IPS DF 6.9 (cell line): ENCODE results near the gene SYNGR2.
A peak's percentile ranks its signal among the peaks of the same experiment; 100 is the strongest.

ENCODE experiments used
- DNase-seq: peaks from one replicate; pipeline ENCODE4 v3.0.0-alpha.2; 2013; ENCODE audit warnings: low read depth, low spot score
- H3K27ac ChIP-seq: one replicate; pipeline ENCODE4 v1.5.1; 2013; ENCODE audit warnings: low read length, control low read depth
- H3K27me3 ChIP-seq: 2 replicates; pipeline ENCODE4 v1.6.1; 2013; ENCODE audit warnings: mild to moderate bottlenecking, low read length; ENCODE audit not compliant: control insufficient read depth, insufficient read depth
- H3K36me3 ChIP-seq: 2 replicates; pipeline ENCODE4 v1.6.1; 2013; ENCODE audit warnings: low read length; ENCODE audit not compliant: control insufficient read depth, insufficient read depth
- H3K4me1 ChIP-seq: 2 replicates; pipeline ENCODE4 v1.6.1; 2013; ENCODE audit warnings: low read length; ENCODE audit not compliant: control insufficient read depth, insufficient read depth
- H3K4me3 ChIP-seq: 2 replicates; pipeline ENCODE4 v1.5.1; 2013; ENCODE audit warnings: mild to moderate bottlenecking, low read length
- H3K9me3 ChIP-seq: 2 replicates; pipeline ENCODE4 v1.6.1; 2013; ENCODE audit warnings: low read length, inconsistent platforms; ENCODE audit not compliant: control insufficient read depth, insufficient read depth
- WGBS: extraction: QIAGEN DNeasy Blood & Tissue Kit; methylation state at CpG from one replicate; pipeline ENCODE4 v1.1.7; 2013; ENCODE audit warnings: mixed read lengths, missing lambda C conversion rate; ENCODE audit not compliant: insufficient read length, insufficient coverage; 5-methylcytosine and 5-hydroxymethylcytosine counted together

Gene SYNGR2

GRCh38 chr17:78168242-78168902 lies at the start of gene SYNGR2:
SYNGR2 (plus strand) TSS chr17:78168581; CDS start chr17:78168617, 36 bp downstream.
- Histone ChIP-seq H3K4me3 (peak within 1 kb of the TSS; percentile 87; the same call in 1 of the 2 replicates), H3K36me3 (no peaks in the 10 kb centered on the region; the same call in 1 of the 2 replicates), H3K4me1 (peaks cover 5% of the 10 kb centered on the region; the same call in 1 of the 2 replicates), H3K9me3 (no peaks in the 10 kb centered on the region), H3K27me3 (no peaks in the 10 kb centered on the region), H3K27ac (no peak within 1 kb of the TSS)
- WGBS = no CpG with 5 or more reads among the region's 84 CpGs
- no peak for DNase-seq

- H3K9me3 ChIP-seq = no peaks in the 10 kb centered on the region
- no peak for DNase-seq
- H3K36me3 ChIP-seq = peaks cover 33% of the 10 kb centered on the region
- H3K4me3 ChIP-seq = no peak overlapping the region
- WGBS = no CpG with 5 or more reads among the region's 14 CpGs
- no peak overlapping the region for H3K27ac ChIP-seq
- no peaks in the 10 kb centered on the region for H3K4me1 ChIP-seq
- H3K27me3 ChIP-seq = no peaks in the 10 kb centered on the region
Observed at GRCh38 chr17:78118801-78119241, 49.6 kb upstream of the SYNGR2 start.

GRCh38 chr17:78120537-78120936 lies 47.8 kb upstream of the SYNGR2 start:
- H3K4me1 ChIP-seq = no peaks in the 10 kb centered on the region
- DNase-seq = no peak
- peaks cover 46% of the 10 kb centered on the region for H3K36me3 ChIP-seq
- H3K9me3 ChIP-seq = no peaks in the 10 kb centered on the region
- no peaks in the 10 kb centered on the region for H3K27me3 ChIP-seq
- no CpG with 5 or more reads among the region's 13 CpGs for WGBS
- no peak overlapping the region for H3K4me3 ChIP-seq
- no peak overlapping the region for H3K27ac ChIP-seq

- WGBS = no CpG with 5 or more reads among the region's 35 CpGs
- Histone ChIP-seq H3K36me3 (peaks cover 48% of the 10 kb centered on the region), H3K9me3 (no peaks in the 10 kb centered on the region)
Observed at GRCh38 chr17:78120971-78121800, 47.2 kb upstream of the SYNGR2 start.

GRCh38 chr17:78121801-78122215 lies 46.6 kb upstream of the SYNGR2 start:
- no peak for DNase-seq
- no CpG with 5 or more reads among the region's 11 CpGs for WGBS
- Histone ChIP-seq H3K4me1 (peaks cover 6% of the 10 kb centered on the region; the same call in 1 of the 2 replicates), H3K4me3 (no peak overlapping the region), H3K27ac (no peak overlapping the region), H3K36me3 (peaks cover 48% of the 10 kb centered on the region), H3K27me3 (no peaks in the 10 kb centered on the region), H3K9me3 (no peaks in the 10 kb centered on the region)

More at GRCh38 chr17:78120971-78121800, 47.2 kb upstream of the SYNGR2 start:
- no peak overlapping the region for H3K27ac ChIP-seq
- H3K4me1 ChIP-seq = peaks cover under 1% of the 10 kb centered on the region; the same call in 1 of the 2 replicates
- H3K27me3 ChIP-seq = no peaks in the 10 kb centered on the region
- DNase-seq = no peak
- no peak overlapping the region for H3K4me3 ChIP-seq

- no peak overlapping the region for H3K4me3 ChIP-seq
- no peaks in the 10 kb centered on the region for H3K9me3 ChIP-seq
- no peak overlapping the region for H3K27ac ChIP-seq
- peaks cover 48% of the 10 kb centered on the region for H3K36me3 ChIP-seq
- DNase-seq = no peak
- no peaks in the 10 kb centered on the region for H3K27me3 ChIP-seq
- peaks cover 6% of the 10 kb centered on the region; the same call in 1 of the 2 replicates for H3K4me1 ChIP-seq
- WGBS = no CpG with 5 or more reads among the region's 23 CpGs
Observed at GRCh38 chr17:78122216-78122930, 46.0 kb upstream of the SYNGR2 start.

GRCh38 chr17:78122931-78123249 lies 45.5 kb upstream of the SYNGR2 start:
- H3K4me1 ChIP-seq = peaks cover 6% of the 10 kb centered on the region; the same call in 1 of the 2 replicates
- no peaks in the 10 kb centered on the region for H3K27me3 ChIP-seq
- H3K36me3 ChIP-seq = peaks cover 48% of the 10 kb centered on the region
- WGBS = no CpG with 5 or more reads among the region's 4 CpGs
- DNase-seq = no peak
- no peaks in the 10 kb centered on the region for H3K9me3 ChIP-seq
- no peak overlapping the region for H3K27ac ChIP-seq
- H3K4me3 ChIP-seq = no peak overlapping the region

- H3K27me3 ChIP-seq = no peaks in the 10 kb centered on the region
- peaks cover 6% of the 10 kb centered on the region; the same call in 1 of the 2 replicates for H3K4me1 ChIP-seq
- H3K9me3 ChIP-seq = no peaks in the 10 kb centered on the region
- no peak for DNase-seq
- no peak overlapping the region for H3K27ac ChIP-seq
- WGBS = 100% methylated on average over 4 of the region's 5 CpGs
- H3K4me3 ChIP-seq = no peak overlapping the region
- peaks cover 48% of the 10 kb centered on the region for H3K36me3 ChIP-seq
Observed at GRCh38 chr17:78123258-78123929, 45.0 kb upstream of the SYNGR2 start.

GRCh38 chr17:78124081-78124835 lies 44.1 kb upstream of the SYNGR2 start:
- Histone ChIP-seq H3K4me1 (peaks cover 6% of the 10 kb centered on the region; the same call in 1 of the 2 replicates), H3K4me3 (no peak overlapping the region), H3K9me3 (no peaks in the 10 kb centered on the region), H3K27me3 (no peaks in the 10 kb centered on the region), H3K27ac (no peak overlapping the region), H3K36me3 (peaks cover 45% of the 10 kb centered on the region)
- DNase-seq = no peak
- no CpG with 5 or more reads among the region's 30 CpGs for WGBS
